LNCAP (cell line): Measurements from ENCODE around the gene ATF6.

Source experiments
- CTCF ChIP-seq: fragments of 450-650 bp; IDR thresholded peaks from 2 replicates; pipeline ENCODE4 v1.5.1; 2017; ENCODE audit warnings: mild to moderate bottlenecking

ATF6 gene

GRCh38 chr1:161855260-161855659 is 89.1 kb downstream of the ATF6 start:
- no peak for TF ChIP-seq CTCF

DNA sequence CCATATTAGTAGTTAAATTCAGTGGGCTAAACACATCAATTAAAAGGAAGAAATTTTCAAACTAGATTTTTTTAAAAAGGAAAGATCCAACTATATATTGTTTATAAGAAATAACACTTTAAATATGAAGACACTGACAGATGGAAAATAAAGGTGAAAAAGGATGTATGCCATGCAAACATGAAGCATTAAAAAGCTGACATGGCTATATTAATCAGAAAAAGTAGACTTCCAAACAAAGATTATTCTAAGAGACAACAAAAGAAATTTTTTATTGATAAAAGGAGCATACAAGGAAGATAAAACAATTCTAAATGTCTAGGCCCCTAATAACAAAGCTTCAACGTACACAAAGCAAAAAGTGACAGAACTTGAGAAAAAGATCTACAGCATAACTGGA is 92.2 kb downstream of the ATF6 start:
- no peak for TF ChIP-seq CTCF

- no peak for TF ChIP-seq CTCF
Measured at GRCh38 chr1:161863549-161863948, 97.4 kb downstream of the ATF6 start.

DNA sequence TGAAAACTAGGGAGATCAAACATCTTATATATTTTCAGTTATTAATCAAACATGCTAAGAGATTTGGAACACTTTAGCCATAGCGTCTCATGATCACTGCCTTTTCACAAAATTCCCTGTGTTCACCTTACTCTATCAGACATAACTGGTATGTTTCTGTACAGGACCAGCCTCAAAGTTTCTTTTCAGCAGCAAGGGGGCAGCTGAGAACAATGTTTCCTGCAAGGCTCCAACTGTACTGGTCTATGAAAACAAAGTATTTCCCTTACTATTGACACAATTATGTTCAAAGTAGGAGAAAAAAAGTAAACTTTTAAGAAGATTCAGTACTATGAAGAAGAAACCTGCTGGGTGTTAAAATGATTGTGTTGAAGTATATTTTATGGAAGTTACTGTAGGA is 98.5 kb downstream of the ATF6 start:
- no peak for TF ChIP-seq CTCF

- no peak for TF ChIP-seq CTCF
Measured at GRCh38 chr1:161866241-161866640, 100.1 kb downstream of the ATF6 start.

GRCh38 chr1:161868832-161869231 is 102.7 kb downstream of the ATF6 start:
- TF ChIP-seq CTCF, result no peak

DNA sequence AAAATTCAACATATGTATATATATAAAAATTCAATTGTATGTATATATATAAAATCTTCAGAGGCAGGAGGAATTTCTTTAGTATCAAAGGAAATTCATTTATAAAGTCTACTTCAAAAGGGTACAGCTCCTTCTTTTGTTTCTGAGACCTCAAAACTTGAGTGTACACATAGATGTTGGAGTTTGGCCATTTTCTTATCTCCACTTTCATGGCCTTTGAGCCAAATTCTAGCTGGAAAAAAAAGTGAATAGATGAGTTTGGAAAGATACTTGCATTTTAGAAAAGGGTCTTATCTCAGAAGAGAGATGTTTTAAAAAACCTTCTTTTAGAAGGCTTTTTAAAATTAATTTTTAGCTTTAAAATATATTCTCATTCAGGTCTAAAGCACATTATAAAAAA is 103.2 kb downstream of the ATF6 start:
- TF ChIP-seq CTCF, result no peak

DNA sequence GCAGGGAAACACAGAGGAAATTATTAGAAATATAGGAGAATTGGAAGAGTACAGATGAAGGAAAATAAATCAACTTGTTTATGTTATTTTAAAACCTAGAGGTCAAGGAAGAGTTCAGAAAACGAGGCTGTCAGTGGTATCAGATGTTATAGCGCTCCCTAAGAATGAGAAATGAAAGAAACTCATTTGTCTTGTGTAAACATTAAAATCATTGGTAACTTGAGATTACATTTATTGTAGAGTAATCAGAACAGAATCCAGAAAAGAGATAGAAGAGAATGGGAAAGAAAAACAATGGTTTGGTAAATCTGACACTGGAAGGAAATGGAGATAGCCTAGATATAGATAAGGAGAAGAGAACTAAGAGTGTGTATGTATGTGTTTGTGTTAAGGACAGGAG is 106.4 kb downstream of the ATF6 start:
- TF ChIP-seq CTCF, result no peak
